BLaER1 (cell line): ENCODE data around the gene CD109.

Source experiments
- H3K27ac ChIP-seq: shearing (Covaris generic); formaldehyde crosslinking; 2 replicates; pipeline ENCODE4 v1.8.1; 2022
- H3K27me3 ChIP-seq: shearing (Covaris generic); formaldehyde crosslinking; 2 replicates; pipeline ENCODE4 v1.8.1; 2022
- H3K36me3 ChIP-seq: shearing (Covaris generic); formaldehyde crosslinking; 2 replicates; pipeline ENCODE4 v1.8.1; 2022
- H3K4me1 ChIP-seq: shearing (Covaris generic); formaldehyde crosslinking; 2 replicates; pipeline ENCODE4 v1.8.1; 2022
- H3K4me2 ChIP-seq: shearing (Covaris generic); formaldehyde crosslinking; 2 replicates; pipeline ENCODE4 v1.8.1; 2022
- H3K4me3 ChIP-seq: shearing (Covaris generic); formaldehyde crosslinking; 2 replicates; pipeline ENCODE4 v1.8.1; 2022
- H3K9ac ChIP-seq: shearing (Covaris generic); formaldehyde crosslinking; 2 replicates; pipeline ENCODE4 v1.8.1; 2022
- H3K9me3 ChIP-seq: shearing (Covaris generic); formaldehyde crosslinking; 2 replicates; pipeline ENCODE4 v1.8.1; 2022
- H4K20me1 ChIP-seq: shearing (Covaris generic); formaldehyde crosslinking; 2 replicates; pipeline ENCODE4 v1.8.1; 2022
- Cebpa-rat ChIP-seq: shearing (Covaris generic); IDR thresholded peaks from 2 replicates; pipeline ENCODE4 v1.8.1; 2022

CD109 gene

DNA sequence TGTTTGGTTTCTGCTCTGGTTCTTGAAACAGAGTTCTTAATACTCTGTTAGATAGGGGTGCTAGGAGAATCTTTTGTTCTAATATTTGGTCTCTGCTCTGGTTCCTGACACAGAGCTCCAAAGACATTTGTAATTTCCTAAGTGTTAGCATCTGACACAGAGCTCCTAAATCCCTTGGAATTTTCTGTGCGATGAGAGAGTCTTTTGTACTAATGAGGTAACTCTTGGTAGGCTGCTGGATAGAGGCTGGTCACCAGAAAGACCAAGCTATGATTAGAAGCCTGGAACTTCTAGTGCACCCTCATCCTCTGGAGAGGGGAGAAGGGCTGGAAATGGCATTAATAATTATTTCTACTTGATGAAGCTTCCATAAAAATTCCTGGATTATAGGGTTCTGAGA is 7.7 kb upstream of the CD109 start:
- Histone ChIP-seq H3K27me3 (no peaks in the 10 kb centered on the region), H3K27ac (no peak overlapping the region), H3K9me3 (peaks cover 12% of the 10 kb centered on the region), H3K4me3 (no peak overlapping the region), H4K20me1 (no peaks in the 10 kb centered on the region), H3K36me3 (no peaks in the 10 kb centered on the region), H3K4me2 (no peak overlapping the region), H3K4me1 (no peaks in the 10 kb centered on the region), H3K9ac (no peak overlapping the region)
- no peak for TF ChIP-seq Cebpa-rat

DNA sequence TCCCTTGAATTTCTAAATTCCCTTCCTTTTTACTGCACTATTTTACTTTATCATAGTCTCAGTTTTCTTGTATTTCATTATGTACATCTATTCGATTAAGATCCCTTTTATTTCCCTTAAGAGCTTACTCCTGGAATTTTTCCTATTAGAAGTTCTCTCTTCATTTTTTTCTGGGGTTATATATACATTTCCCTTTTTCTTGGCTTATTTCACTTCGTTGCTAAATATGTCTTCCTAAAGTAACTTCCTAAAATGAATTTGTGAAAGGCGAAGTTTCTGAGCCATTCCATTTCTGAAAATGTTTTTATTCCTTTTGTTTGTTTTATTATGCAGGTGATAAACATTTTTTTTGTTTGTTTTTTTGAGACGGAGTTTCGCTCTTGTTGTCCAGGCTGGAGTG is 5.9 kb upstream of the CD109 start:
- Histone ChIP-seq H3K4me1 (no peaks in the 10 kb centered on the region), H3K27ac (no peak overlapping the region), H3K9me3 (peaks cover 8% of the 10 kb centered on the region; the same call in 1 of the 2 replicates), H3K27me3 (peaks cover 15% of the 10 kb centered on the region), H3K36me3 (no peaks in the 10 kb centered on the region), H4K20me1 (no peaks in the 10 kb centered on the region), H3K9ac (no peak overlapping the region), H3K4me2 (no peak overlapping the region), H3K4me3 (no peak overlapping the region)
- TF ChIP-seq Cebpa-rat: no peak

DNA sequence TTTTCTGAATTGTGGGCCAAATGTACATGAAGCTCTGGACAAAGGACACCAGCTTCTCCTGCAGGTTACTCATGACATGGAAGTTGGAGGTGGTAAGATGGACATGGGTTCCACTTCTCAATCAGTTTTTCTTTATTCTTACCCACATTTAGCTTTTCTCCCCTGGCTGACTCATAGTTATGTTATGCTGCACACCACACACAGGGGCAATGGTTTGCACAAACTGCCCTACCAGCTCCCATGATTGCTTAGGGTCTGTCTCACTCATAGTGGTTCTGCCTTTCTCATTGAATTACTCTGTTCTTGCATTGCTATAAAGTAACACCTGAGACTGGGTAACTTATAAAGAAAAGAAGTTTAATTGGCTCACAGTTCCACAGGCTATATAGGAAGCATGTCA is 4.5 kb upstream of the CD109 start:
- H3K4me1 ChIP-seq: peaks cover 11% of the 10 kb centered on the region
- H3K9me3 ChIP-seq: peaks cover 8% of the 10 kb centered on the region; the same call in 1 of the 2 replicates
- peaks cover 30% of the 10 kb centered on the region for H3K27me3 ChIP-seq
- no peak overlapping the region for H3K4me3 ChIP-seq
- no peaks in the 10 kb centered on the region for H3K36me3 ChIP-seq
- no peak for TF ChIP-seq Cebpa-rat
- no peak overlapping the region for H3K9ac ChIP-seq
- H3K4me2 ChIP-seq: no peak overlapping the region
- H4K20me1 ChIP-seq: no peaks in the 10 kb centered on the region
- no peak overlapping the region for H3K27ac ChIP-seq

DNA sequence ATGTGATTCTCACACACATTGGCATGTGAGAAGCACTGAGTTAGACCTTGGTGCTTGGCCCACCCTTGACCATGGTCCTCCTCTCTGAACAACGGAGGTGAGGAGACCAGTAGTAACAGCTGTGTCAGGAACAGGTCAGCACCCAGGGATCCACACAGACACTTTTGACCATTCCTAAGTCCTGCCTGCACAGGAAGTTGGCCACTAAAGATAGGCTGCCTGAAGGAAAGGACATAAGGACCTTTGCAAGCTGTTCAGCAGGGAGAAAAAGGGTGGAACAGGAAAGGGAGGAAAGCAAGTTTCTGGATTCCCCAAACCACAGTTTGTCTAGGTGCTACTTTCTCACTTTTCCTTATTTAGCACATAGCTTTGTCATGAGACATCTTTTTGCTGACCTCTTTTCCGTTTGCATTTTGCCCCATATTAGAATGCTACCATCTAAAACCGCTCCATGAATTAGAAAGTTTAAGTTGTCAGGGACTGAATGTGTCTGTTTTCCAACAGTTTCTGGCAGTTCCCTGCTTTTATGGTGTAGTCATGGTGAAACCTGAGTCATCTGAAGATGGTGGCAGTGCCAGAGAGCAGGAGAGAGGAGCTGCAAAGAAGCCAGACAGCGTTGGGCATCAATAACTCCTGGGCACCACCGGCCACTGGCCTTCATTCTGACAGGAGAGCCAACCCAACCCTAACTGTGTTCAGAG is 1.1 kb upstream of the CD109 start:
- Histone ChIP-seq H4K20me1 (no peaks in the 10 kb centered on the region), H3K4me3 (no peak overlapping the region; the same call in 1 of the 2 replicates), H3K27me3 (peaks cover 45% of the 10 kb centered on the region), H3K27ac (no peak overlapping the region), H3K9ac (no peak overlapping the region), H3K9me3 (peaks cover 16% of the 10 kb centered on the region), H3K4me2 (no peak overlapping the region), H3K4me1 (peaks cover 11% of the 10 kb centered on the region), H3K36me3 (no peaks in the 10 kb centered on the region)
- no peak for TF ChIP-seq Cebpa-rat

DNA sequence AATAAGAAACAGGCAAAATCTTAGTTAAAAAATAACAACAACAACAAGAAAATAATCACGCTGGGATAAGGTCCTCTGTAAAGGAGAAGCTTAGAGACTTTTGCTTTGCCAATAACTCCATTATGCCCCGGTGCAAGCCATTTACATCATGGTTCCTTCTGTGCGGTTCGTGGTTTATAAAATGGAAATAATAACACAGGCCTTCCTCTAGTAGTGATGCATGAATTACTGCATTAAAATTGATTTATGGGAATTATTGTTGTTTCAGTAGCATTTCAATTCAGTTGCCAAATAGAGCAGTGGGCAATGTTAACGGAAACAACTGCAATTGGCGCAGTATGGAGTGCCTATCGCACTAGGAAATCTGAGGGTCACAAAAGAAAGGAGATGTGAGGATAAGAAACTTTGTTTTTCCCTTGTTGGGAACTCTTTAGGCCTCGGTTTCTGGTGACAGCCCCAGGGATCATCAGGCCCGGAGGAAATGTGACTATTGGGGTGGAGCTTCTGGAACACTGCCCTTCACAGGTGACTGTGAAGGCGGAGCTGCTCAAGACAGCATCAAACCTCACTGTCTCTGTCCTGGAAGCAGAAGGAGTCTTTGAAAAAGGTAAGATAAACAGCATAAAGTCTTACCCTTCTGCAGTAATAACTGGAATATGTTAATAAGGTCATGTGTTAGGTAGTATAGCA is 1.1 kb downstream of the CD109 start:
- peaks cover 16% of the 10 kb centered on the region for H3K9me3 ChIP-seq
- H3K27ac ChIP-seq: no peak overlapping the region
- no peaks in the 10 kb centered on the region for H3K36me3 ChIP-seq
- H3K4me1 ChIP-seq: peaks cover 11% of the 10 kb centered on the region
- H3K4me3 ChIP-seq: no peak overlapping the region
- H3K9ac ChIP-seq: no peak overlapping the region
- H3K27me3 ChIP-seq: peaks cover 45% of the 10 kb centered on the region
- no peak for TF ChIP-seq Cebpa-rat
- H4K20me1 ChIP-seq: no peaks in the 10 kb centered on the region
- no peak overlapping the region for H3K4me2 ChIP-seq

DNA sequence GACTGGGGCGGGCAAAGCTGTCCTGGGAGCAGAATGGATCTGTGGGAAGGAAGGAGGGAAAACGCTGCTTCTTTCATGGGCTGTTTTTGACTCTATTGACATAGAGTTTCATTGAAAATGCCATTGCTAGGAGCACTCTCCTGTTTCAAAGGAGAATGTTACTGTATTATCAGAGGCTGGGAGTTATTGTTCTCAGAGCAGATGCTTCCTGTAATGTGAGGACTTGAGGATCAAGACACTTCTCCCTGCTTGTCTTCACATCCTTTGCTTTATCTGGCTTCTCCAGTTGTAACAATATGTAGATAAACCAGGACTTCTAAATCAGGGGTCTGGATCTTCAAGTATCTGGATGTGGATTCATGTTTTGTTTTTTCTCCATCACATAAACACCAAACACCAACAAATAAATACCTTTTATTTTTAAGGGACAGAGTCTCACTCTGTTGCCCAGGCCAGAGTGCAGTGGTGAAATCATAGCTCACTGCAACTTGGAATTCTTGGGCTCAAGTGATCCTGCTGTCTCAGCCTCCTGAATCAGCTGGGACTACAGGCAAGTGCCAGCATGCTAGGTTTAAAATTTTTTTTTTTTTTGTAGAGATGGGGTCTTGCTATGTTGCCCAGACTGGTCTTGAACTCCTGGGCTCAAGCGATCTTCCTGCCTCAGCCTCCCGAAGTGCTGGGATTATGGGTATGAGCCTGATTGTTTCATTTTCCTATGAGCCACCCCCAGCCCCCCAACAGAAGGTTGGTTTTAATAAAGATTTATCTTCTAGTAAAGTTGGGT is 3.9 kb downstream of the CD109 start:
- H3K4me2 ChIP-seq: no peak overlapping the region
- no peak overlapping the region for H3K9ac ChIP-seq
- peaks cover 32% of the 10 kb centered on the region for H3K27me3 ChIP-seq
- H4K20me1 ChIP-seq: no peaks in the 10 kb centered on the region
- H3K36me3 ChIP-seq: no peaks in the 10 kb centered on the region
- peaks cover 11% of the 10 kb centered on the region for H3K4me1 ChIP-seq
- peaks cover 8% of the 10 kb centered on the region for H3K9me3 ChIP-seq
- H3K27ac ChIP-seq: no peak overlapping the region
- no peak overlapping the region for H3K4me3 ChIP-seq
- TF ChIP-seq Cebpa-rat: no peak

DNA sequence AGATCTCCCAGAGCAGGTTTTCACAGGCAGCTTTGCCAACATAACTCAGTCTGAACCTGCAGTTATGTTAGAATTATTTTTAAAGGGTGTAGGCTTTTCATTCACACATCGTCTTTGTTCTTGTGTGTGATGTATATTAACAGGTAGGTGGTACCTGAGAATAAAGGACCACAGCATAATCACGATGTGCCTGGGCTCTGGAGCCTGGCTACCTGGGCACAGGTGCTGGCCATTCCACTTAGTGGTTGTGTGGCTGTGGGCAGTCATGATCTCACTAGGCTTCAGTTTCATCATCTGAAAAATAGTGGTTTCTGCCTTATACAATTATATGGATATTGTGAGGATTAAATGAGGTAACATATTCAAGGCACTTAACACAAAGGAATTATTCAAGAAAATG is 6.4 kb downstream of the CD109 start:
- no peak overlapping the region for H3K4me2 ChIP-seq
- no peak overlapping the region for H3K9ac ChIP-seq
- no peaks in the 10 kb centered on the region for H3K4me1 ChIP-seq
- H3K36me3 ChIP-seq: no peaks in the 10 kb centered on the region
- peaks cover 3% of the 10 kb centered on the region for H3K9me3 ChIP-seq
- H3K27me3 ChIP-seq: peaks cover 6% of the 10 kb centered on the region
- TF ChIP-seq Cebpa-rat: no peak
- no peak overlapping the region for H3K27ac ChIP-seq
- H4K20me1 ChIP-seq: no peaks in the 10 kb centered on the region
- no peak overlapping the region for H3K4me3 ChIP-seq

DNA sequence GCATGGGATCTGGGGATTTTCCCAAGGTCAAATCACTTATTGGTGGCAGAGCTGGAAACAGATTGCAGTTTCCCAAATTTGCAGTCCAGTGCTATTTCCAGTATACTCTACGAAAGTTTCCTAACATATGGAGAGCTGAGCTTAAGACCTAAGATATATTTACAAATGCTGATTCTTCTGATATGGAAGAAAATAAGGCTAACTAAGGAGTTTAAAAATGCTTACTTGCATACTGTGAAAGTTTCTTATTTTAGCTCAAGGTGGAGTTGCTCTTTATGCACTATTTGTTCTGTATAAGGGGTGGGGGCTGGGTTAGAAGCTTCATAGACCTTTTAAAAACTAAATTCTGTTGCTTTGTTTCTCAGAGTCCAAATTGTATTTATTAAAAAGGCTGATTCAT is 7.5 kb downstream of the CD109 start:
- Histone ChIP-seq H3K9me3 (no peaks in the 10 kb centered on the region), H3K36me3 (no peaks in the 10 kb centered on the region), H3K4me2 (no peak overlapping the region), H3K9ac (no peak overlapping the region), H3K27ac (no peak overlapping the region), H3K27me3 (no peaks in the 10 kb centered on the region), H4K20me1 (no peaks in the 10 kb centered on the region), H3K4me1 (no peaks in the 10 kb centered on the region), H3K4me3 (no peak overlapping the region)
- TF ChIP-seq Cebpa-rat: no peak

DNA sequence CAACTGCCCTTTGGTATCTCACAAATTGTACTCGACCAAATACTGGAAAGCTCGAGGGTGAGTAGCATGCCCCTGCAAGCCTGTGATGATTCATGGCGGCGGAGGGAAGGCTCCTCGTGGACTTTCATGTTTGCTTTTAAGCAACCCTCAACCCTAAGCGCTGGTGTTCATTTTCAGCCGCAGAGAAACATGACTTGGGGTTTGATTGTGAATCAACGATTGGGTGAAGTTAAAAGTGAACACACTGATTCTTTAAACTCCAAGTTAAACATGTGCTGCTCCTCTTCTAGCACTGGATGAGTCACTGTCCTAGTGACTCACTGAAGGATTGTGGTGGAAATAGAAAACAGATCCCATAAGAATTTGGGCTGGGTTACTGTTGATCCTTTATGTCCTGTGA is 8.3 kb downstream of the CD109 start:
- Histone ChIP-seq H3K9me3 (no peaks in the 10 kb centered on the region), H3K36me3 (no peaks in the 10 kb centered on the region), H4K20me1 (no peaks in the 10 kb centered on the region), H3K4me3 (no peak overlapping the region), H3K9ac (no peak overlapping the region), H3K27ac (no peak overlapping the region), H3K4me2 (no peak overlapping the region), H3K4me1 (no peaks in the 10 kb centered on the region), H3K27me3 (no peaks in the 10 kb centered on the region)
- TF ChIP-seq Cebpa-rat: no peak

DNA sequence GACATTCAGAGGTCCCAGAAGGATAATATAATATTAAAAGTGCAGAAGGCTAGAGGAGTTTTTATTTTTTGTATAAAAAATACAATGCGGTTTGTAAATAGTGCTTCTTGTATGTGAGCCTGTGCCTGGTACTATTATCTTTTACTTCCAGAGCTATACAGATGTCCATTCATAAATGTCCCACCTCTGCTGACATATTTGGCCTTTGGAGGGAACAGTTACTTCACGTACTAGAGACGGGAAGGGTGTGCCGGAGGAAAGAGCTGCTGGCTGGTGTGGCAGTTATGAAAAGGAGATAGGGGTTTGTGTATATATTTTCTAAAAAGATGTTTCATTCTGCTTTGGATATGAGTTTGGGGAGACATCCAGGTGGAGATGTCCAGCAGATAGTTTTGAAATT is 8.8 kb downstream of the CD109 start:
- Histone ChIP-seq H3K9ac (no peak overlapping the region), H3K36me3 (no peaks in the 10 kb centered on the region), H3K4me2 (no peak overlapping the region), H4K20me1 (no peaks in the 10 kb centered on the region), H3K4me3 (no peak overlapping the region), H3K9me3 (no peaks in the 10 kb centered on the region), H3K27ac (no peak overlapping the region), H3K27me3 (no peaks in the 10 kb centered on the region), H3K4me1 (no peaks in the 10 kb centered on the region)
- TF ChIP-seq Cebpa-rat: no peak
